Cerebellar cortex (tissue), 1 donor: ENCODE data around the gene EME1.
A peak's percentile ranks its signal among the peaks of the same experiment; 100 is the strongest.
"Not testable (repeated sequence)": the region's sequence is repeated elsewhere in the genome, so short reads cannot be mapped to it uniquely, and the experiment has no call there.

Experiments
- DNase-seq: peaks from one replicate; pipeline ENCODE4 v3.0.0-alpha.2; 2015; ENCODE audit warnings: low spot score

EME1 gene

DNA sequence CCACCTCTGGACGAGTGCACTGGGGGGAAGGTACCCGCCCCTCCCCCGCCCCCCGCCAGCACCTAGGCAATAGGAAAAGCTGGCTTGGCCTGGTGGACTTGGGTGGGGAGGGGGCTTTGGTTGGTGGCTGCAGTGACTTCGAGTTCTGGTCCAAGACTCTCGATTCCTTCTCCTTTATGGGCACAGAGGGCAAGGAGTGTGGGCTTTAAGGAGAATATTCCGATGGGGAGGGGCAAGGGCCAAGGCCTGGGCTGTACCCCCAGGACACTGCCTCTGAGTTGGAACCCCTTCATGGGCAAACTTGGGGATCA, 53.4 kb downstream of the EME1 start:
- DNase-seq, result no peak

DNA sequence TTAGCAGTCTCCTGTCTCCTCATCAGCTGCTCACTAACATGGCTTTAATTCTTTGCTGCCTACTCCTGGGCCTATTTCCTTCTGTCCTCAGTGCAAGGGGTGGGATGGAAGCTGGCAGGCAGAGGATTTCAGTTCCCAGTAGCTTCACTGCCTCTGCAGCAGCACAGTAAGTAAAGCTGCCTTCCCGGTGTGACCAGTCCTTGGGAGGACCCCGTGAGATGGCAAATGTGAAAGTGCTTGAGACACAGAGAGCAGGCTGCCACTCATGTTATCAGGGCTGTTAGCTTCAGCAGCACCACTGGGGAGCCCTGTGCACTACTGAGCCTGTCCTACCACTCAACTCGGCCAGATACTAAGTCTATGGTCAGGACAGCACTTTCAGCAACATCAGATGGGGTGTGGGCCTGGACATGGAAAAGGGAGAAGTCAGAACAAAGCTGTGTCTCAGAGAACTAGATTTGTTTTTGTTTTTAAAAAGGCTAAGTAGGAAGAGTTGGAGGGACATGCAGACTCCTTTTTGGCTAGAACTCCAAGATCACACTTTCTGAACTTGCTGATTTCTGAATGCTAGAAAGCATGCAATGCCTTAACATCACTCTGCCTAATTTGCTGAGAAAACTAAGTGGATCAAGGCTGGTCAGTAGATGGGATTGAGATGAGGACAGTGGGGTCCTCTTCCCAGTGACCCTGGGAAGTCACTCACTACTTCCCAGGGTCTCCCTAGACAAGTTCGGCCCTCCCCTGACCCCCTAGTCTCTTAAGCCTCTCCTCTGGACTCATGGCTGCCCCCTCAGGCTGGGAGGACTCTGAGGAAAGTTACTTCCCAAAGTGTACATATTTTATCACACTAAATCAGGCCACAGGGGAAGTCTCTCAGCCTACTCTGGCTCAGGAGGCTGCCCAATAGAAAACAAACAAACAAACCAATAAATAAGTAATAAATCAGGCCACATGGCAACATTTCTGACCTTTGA, 54.1 kb downstream of the EME1 start:
- peak; percentile 36 for DNase-seq

DNA sequence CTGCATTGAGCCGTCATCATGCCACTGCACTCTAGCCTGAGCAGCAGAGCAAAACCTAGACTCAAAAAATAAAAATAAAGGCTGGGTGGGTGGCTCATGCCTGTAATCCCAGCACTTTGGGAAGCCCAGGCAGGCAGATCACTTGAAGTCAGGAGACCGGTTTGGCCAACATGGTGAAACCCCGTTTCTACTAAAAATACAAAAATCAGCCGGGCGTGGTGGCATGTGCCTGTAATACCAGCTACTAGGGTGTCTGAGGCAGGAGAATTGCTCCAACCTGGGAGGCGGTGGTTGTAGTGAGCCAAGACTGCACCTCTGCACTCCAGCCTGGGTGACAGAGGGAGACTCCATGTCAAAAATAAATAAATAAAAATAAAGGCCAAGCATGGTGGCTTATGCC, 55.1 kb downstream of the EME1 start:
- not testable (repeated sequence) for DNase-seq

DNA sequence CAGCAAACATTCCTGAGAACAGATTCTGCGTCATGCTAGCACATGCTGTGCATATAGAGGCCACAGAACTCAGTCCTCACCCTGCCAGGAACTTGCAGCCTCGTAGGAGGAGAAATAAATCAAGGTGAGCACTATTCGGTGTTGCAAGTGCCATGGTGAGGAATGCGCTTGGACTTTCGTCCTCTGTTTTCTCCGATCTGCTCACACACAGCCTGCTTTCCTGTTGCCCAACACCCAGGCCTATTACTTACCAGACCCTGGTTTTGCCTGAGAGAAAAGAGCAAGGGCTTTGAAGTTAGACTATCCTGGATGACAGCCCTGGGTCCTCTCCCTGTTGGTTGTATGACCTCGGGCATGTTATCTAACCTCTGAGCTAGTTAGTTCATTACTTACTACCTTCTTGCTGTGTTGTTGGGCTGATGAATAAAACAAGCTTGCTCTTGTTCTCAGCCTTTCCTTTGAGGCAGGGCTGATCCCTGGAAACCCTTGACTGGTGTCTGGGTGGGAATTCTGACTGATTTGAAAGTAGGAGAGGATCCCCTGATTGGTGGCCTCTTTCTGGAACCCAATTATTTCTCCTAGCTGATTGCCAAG, 55.9 kb downstream of the EME1 start:
- no peak for DNase-seq

DNA sequence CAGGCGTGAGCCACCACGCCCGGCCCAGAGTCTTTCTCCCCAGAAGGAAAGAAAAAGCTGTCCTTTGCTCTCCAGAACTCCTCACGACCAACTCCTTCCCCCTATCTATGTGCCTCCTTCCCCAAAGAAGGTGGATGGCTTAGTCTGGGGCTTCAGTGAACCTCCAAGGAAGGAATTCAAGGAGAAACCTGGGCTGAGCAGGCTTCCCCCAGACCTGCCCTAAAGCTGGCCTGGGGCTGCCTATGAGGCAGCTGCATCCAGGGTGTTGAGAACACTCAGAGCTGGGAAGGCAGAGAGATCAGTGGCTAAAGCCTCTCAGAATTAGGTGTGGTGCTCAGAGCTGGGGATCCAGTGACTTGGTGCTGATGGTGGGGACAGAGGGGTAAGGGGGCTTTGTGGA, 56.8 kb downstream of the EME1 start:
- no peak for DNase-seq
